Naive thymus-derived CD4-positive, alpha-beta T cell (primary cell): Measurements from ENCODE around the gene DNM3. TPM values are rescaled to one million over a fixed set of nuclear protein-coding genes. Genes with fewer than 3 reads are reported as not detected.
A peak's percentile ranks its signal among the peaks of the same experiment; 100 is the strongest.

Source experiments
- ATAC-seq: fragments of 150-1000 bp; cut with Tn5 transposase; 2 replicates; pipeline ENCODE4 v1.10.0; 2021; ENCODE audit warnings: mild to moderate bottlenecking, moderate library complexity
- CTCF ChIA-PET: fragments of 350-600 bp; sonication (Branson Sonifier 250); formaldehyde crosslinking; loops from one replicate; lab custom pipeline; 2021; ENCODE audit warnings: antibody characterized with exemption; lab: Charles Lee
- POLR2A ChIA-PET: fragments of 350-600 bp; sonication (Branson Sonifier 250); formaldehyde crosslinking; loops from one replicate; lab custom pipeline; 2021; ENCODE audit warnings: antibody characterized with exemption, inconsistent platforms; lab: Charles Lee
- DNase-seq, 9 donors: peaks; one replicate each; pipeline versions ENCODE4 v3.0.0 to v3.0.0-alpha.2; 2020 to 2022; ENCODE audit warnings: mixed read lengths in 1 of 9
- H3K27ac ChIP-seq: one replicate; pipeline ENCODE4 v1.7.0; 2013; ENCODE audit warnings: mild to moderate bottlenecking, low read depth, low read length, moderate library complexity
- H3K27me3 ChIP-seq, 2 donors: one replicate each; pipeline ENCODE4 v1.7.0; 2013; ENCODE audit warnings: low read length in 2 of 2, mild to moderate bottlenecking in 2 of 2, moderate library complexity in 2 of 2; ENCODE audit not compliant: control insufficient read depth in 2 of 2, insufficient read depth in 2 of 2
- H3K36me3 ChIP-seq, 3 experiments: 1 replicate in 2 of 3; 2 replicates in 1 of 3; pipeline ENCODE4 v1.7.0; 2013; ENCODE audit warnings: low read length in 3 of 3, mild to moderate bottlenecking in 3 of 3, moderate library complexity in 1 of 3; ENCODE audit not compliant: insufficient read depth in 3 of 3, control insufficient read depth in 2 of 3
- H3K4me1 ChIP-seq, 2 donors: one replicate each; pipeline ENCODE4 v1.7.0; 2013; ENCODE audit warnings: low read length in 2 of 2, mild to moderate bottlenecking in 2 of 2, moderate library complexity in 1 of 2; ENCODE audit not compliant: control insufficient read depth in 2 of 2, insufficient read depth in 2 of 2
- H3K4me3 ChIP-seq: 2 replicates; pipeline ENCODE4 v1.7.0; 2013; ENCODE audit warnings: mild to moderate bottlenecking, low read length
- H3K9me3 ChIP-seq, 3 experiments: 1 replicate in 2 of 3; 2 replicates in 1 of 3; pipeline ENCODE4 v1.7.0; 2013; ENCODE audit warnings: low read length in 3 of 3; ENCODE audit not compliant: control insufficient read depth in 2 of 3
- H3K27ac Mint-ChIP-seq, 9 donors: one replicate each; pipeline ENCODE4 v1.8.0; 2020 to 2022; ENCODE audit warnings: mixed read lengths in 9 of 9, mild to moderate bottlenecking in 8 of 9, moderate library complexity in 5 of 9, inconsistent platforms in 2 of 9
- H3K27me3 Mint-ChIP-seq, 5 donors: one replicate each; pipeline ENCODE4 v1.8.0; 2021 to 2022; ENCODE audit warnings: mixed read lengths in 5 of 5, mild to moderate bottlenecking in 1 of 5
- H3K36me3 Mint-ChIP-seq, 5 donors: one replicate each; pipeline ENCODE4 v1.8.0; 2020 to 2022; ENCODE audit warnings: mixed read lengths in 5 of 5, mild to moderate bottlenecking in 3 of 5, inconsistent platforms in 1 of 5
- H3K4me1 Mint-ChIP-seq, 7 donors: one replicate each; pipeline ENCODE4 v1.8.0; 2020 to 2022; ENCODE audit warnings: mixed read lengths in 7 of 7, mild to moderate bottlenecking in 3 of 7, inconsistent platforms in 1 of 7
- H3K4me3 Mint-ChIP-seq, 10 donors: one replicate each; pipeline ENCODE4 v1.8.0; 2020 to 2022; ENCODE audit warnings: mild to moderate bottlenecking in 10 of 10, mixed read lengths in 10 of 10, moderate library complexity in 6 of 10, inconsistent platforms in 2 of 10
- H3K9me3 Mint-ChIP-seq, 11 donors: one replicate each; pipeline ENCODE4 v1.8.0; 2020 to 2022; ENCODE audit warnings: mixed read lengths in 11 of 11, mild to moderate bottlenecking in 4 of 11, inconsistent platforms in 1 of 11, moderate library complexity in 1 of 11
- intact Hi-C, 2 donors: fragments of 100-400 bp; cut with micrococcal nuclease; formaldehyde crosslinking; loops; one replicate each; pipeline ENCODE4 v1.15.1; 2023
- polyA plus RNA-seq, 2 donors: library from polyadenylated mRNA; unstranded; fragments of 300-500 nt; fragmentation: Illumina TruSeq; gene quantifications; one replicate each; pipeline ENCODE4 v1.2.3, GENCODE V29; 2021
- total RNA-seq, 6 experiments: library from RNA in 5 of 6; stranded (reverse) in 5 of 6; gene quantifications; 1 replicate in 5 of 6; 2 replicates in 1 of 6; pipeline ENCODE4 v1.2.3 and lab custom pipeline; 2021 to 2026

Gene DNM3
- total and polyA plus RNA-seq, 7 experiments from 2014 or later, result 1.2 to 2.5 (median 2.0) TPM

GRCh38 chr1:172142324-172142723, 301.0 kb downstream of the DNM3 start:
- Histone ChIP-seq H3K9me3 (no peaks in the 10 kb centered on the region), H3K4me3 (no peak overlapping the region), H3K27ac (no peak overlapping the region), H3K27me3 (no peaks in the 10 kb centered on the region), H3K36me3 (no peaks in the 10 kb centered on the region), H3K4me1 (no peaks in the 10 kb centered on the region)
- Mint-ChIP-seq H3K4me3 (no peak overlapping the region), H3K36me3 (peaks cover 0 to 2% (median 0%) of the 10 kb centered on the region in 5 donors), H3K27me3 (no peaks in the 10 kb centered on the region), H3K27ac (no peak overlapping the region), H3K4me1 (peaks cover 0 to 16% (median 0%) of the 10 kb centered on the region in 7 donors), H3K9me3 (no peaks in the 10 kb centered on the region)
- intact Hi-C loops, result no loop called here
- ChIA-PET CTCF (interaction anchor here (0.7 kb wide), 1 partner anchor 152 kb away, joined by 4 read pairs; no protein-coding TSS in a partner anchor), POLR2A (interaction anchor here (0.6 kb wide), 1 partner anchor 139 kb away, joined by 3 read pairs; no protein-coding TSS in a partner anchor)
- no peak for DNase-seq
- ATAC-seq, result no peak

- Histone ChIP-seq H3K4me1 (no peaks in the 10 kb centered on the region), H3K36me3 (no peaks in the 10 kb centered on the region), H3K9me3 (no peaks in the 10 kb centered on the region), H3K27ac (no peak overlapping the region), H3K4me3 (no peak overlapping the region), H3K27me3 (no peaks in the 10 kb centered on the region)
- Mint-ChIP-seq H3K36me3 (peaks cover 0 to 4% (median 0%) of the 10 kb centered on the region in 5 donors), H3K27ac (peak overlapping the region in 1 of 9 donors; percentile 2), H3K9me3 (no peaks in the 10 kb centered on the region), H3K27me3 (no peaks in the 10 kb centered on the region), H3K4me1 (peaks cover 0 to 16% (median 0%) of the 10 kb centered on the region in 7 donors), H3K4me3 (no peak overlapping the region)
- ATAC-seq (no peak), DNase-seq (no peak)
- CTCF ChIA-PET, result no interaction called here
- intact Hi-C loops, result no loop called here
- POLR2A ChIA-PET, result interaction anchor here (0.6 kb wide), 1 partner anchor 435 kb away, joined by 3 read pairs; no protein-coding TSS in a partner anchor
Observed at GRCh38 chr1:172143384-172144055, 302.2 kb downstream of the DNM3 start.

- ChIA-PET POLR2A (no interaction called here), CTCF (no interaction called here)
- H3K9me3 ChIP-seq, result no peaks in the 10 kb centered on the region
- Mint-ChIP-seq H3K4me3 (no peak overlapping the region), H3K4me1 (peaks cover 0 to 16% (median 0%) of the 10 kb centered on the region in 7 donors), H3K27ac (no peak overlapping the region), H3K9me3 (no peaks in the 10 kb centered on the region), H3K27me3 (no peaks in the 10 kb centered on the region), H3K36me3 (peaks cover 0 to 4% (median 0%) of the 10 kb centered on the region in 5 donors)
- H3K36me3 ChIP-seq, result no peaks in the 10 kb centered on the region
- DNase-seq (no peak), ATAC-seq (no peak)
- H3K27ac ChIP-seq, result no peak overlapping the region
- H3K4me3 ChIP-seq, result no peak overlapping the region
- intact Hi-C loops, result loop anchor here in 1 of 2 donors (5.0 kb wide), 1 partner anchor 113 kb away; no protein-coding TSS in a partner anchor
- H3K27me3 ChIP-seq, result no peaks in the 10 kb centered on the region
- no peaks in the 10 kb centered on the region for H3K4me1 ChIP-seq
Observed at GRCh38 chr1:172144445-172145061, 303.3 kb downstream of the DNM3 start.

DNA sequence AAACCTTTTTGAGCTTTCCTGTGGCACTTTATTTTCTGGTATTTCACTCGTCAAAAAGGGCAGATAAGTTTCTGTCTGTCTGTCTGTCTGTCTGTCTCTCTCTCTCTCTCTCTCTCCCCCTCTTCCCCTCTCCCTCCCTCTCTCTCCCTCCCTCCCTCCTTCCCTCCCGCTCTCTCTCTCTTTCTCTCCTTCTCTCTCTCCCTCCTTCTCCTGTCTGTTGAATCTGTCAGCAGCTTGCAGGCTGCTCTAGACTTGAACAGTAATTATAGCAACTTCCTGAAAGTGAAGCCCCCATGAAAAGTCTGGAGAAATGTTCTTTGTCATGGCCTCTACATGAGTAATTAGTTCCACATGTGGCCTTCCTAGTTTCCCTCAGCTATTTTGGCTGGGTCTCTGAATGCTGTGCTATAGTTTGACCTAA, 303.9 kb downstream of the DNM3 start:
- intact Hi-C loops, result loop anchor here in 1 of 2 donors (5.0 kb wide), 1 partner anchor 112 kb away; no protein-coding TSS in a partner anchor
- H3K36me3 ChIP-seq, result no peaks in the 10 kb centered on the region
- no peak overlapping the region for H3K27ac ChIP-seq
- ChIA-PET POLR2A (no interaction called here), CTCF (no interaction called here)
- no peaks in the 10 kb centered on the region for H3K9me3 ChIP-seq
- Mint-ChIP-seq H3K27me3 (no peaks in the 10 kb centered on the region), H3K36me3 (peaks cover 0 to 4% (median 0%) of the 10 kb centered on the region in 5 donors), H3K4me1 (peaks cover 0 to 16% (median 0%) of the 10 kb centered on the region in 7 donors), H3K9me3 (no peaks in the 10 kb centered on the region), H3K4me3 (no peak overlapping the region), H3K27ac (peak overlapping the region in 1 of 9 donors; percentile 38)
- H3K4me3 ChIP-seq, result no peak overlapping the region
- H3K27me3 ChIP-seq, result no peaks in the 10 kb centered on the region
- H3K4me1 ChIP-seq, result no peaks in the 10 kb centered on the region
- ATAC-seq (no peak), DNase-seq (no peak)

- H3K4me1 Mint-ChIP-seq, result peaks cover 0 to 16% (median 0%) of the 10 kb centered on the region in 7 donors
- Histone ChIP-seq H3K27ac (no peak overlapping the region), H3K36me3 (no peaks in the 10 kb centered on the region), H3K4me1 (no peaks in the 10 kb centered on the region), H3K27me3 (no peaks in the 10 kb centered on the region), H3K4me3 (no peak overlapping the region), H3K9me3 (no peaks in the 10 kb centered on the region)
- H3K27ac Mint-ChIP-seq, result no peak overlapping the region
- H3K4me3 Mint-ChIP-seq, result no peak overlapping the region
- no peaks in the 10 kb centered on the region for H3K27me3 Mint-ChIP-seq
- ATAC-seq, result no peak
- intact Hi-C loops, result loop anchor here in 1 of 2 donors (5.0 kb wide), 1 partner anchor 112 kb away; no protein-coding TSS in a partner anchor
- no peak for DNase-seq
- CTCF ChIA-PET, result no interaction called here
- H3K9me3 Mint-ChIP-seq, result no peaks in the 10 kb centered on the region
- H3K36me3 Mint-ChIP-seq, result peaks cover 0 to 4% (median 0%) of the 10 kb centered on the region in 5 donors
- POLR2A ChIA-PET, result no interaction called here
Observed at GRCh38 chr1:172145656-172146055, 304.4 kb downstream of the DNM3 start.

GRCh38 chr1:172146141-172146850, 305.0 kb downstream of the DNM3 start:
- no peaks in the 10 kb centered on the region for H3K36me3 ChIP-seq
- Mint-ChIP-seq H3K9me3 (no peaks in the 10 kb centered on the region), H3K27ac (peak overlapping the region in 1 of 9 donors; percentile 8), H3K4me1 (peaks cover 0 to 16% (median 0%) of the 10 kb centered on the region in 7 donors), H3K36me3 (peaks cover 0 to 4% (median 0%) of the 10 kb centered on the region in 5 donors), H3K4me3 (no peak overlapping the region), H3K27me3 (no peaks in the 10 kb centered on the region)
- no peaks in the 10 kb centered on the region for H3K4me1 ChIP-seq
- H3K27ac ChIP-seq, result no peak overlapping the region
- ATAC-seq (no peak), DNase-seq (no peak)
- ChIA-PET POLR2A (no interaction called here), CTCF (no interaction called here)
- intact Hi-C loops, result loop anchor here in 1 of 2 donors (5.0 kb wide), 1 partner anchor 111 kb away; no protein-coding TSS in a partner anchor
- H3K9me3 ChIP-seq, result no peaks in the 10 kb centered on the region
- H3K27me3 ChIP-seq, result no peaks in the 10 kb centered on the region
- H3K4me3 ChIP-seq, result no peak overlapping the region
